Measurements from ENCODE around the gene DDTL. TPM values are rescaled to one million over a fixed set of nuclear protein-coding genes. Genes with fewer than 3 reads are reported as not detected.

The DDTL gene
- total RNA-seq, 2 donors from 2014 or later, result 2.4 to 3.5 TPM

Other genes starting within 250 kb of the DDTL start
- 1 to 10 TPM; 1.8 to 1.9 TPM for gene ZNF70, start 215.8 kb upstream of the DDTL start, total RNA-seq
- gene VPREB3, start 212.5 kb upstream of the DDTL start, total RNA-seq, result 1 to 10 TPM in 1 of 2 donors, not detected in 1; 4.4 TPM
- under 1 TPM; 0.30 to 0.81 TPM for gene C22orf15, start 203.9 kb upstream of the DDTL start, total RNA-seq
- gene CHCHD10, start 198.9 kb upstream of the DDTL start, total RNA-seq, result 10 to 100 TPM; 31.6 to 44.0 TPM
- gene MMP11, start 194.0 kb upstream of the DDTL start, total RNA-seq, result 1 to 10 TPM in 1 of 2 donors, under 1 TPM in 1; 0.76 to 1.2 TPM
- 10 to 100 TPM; 45.0 to 53.6 TPM for gene SMARCB1, start 179.9 kb upstream of the DDTL start, total RNA-seq
- 1 to 10 TPM; 2.7 to 3.6 TPM for gene DERL3, start 127.9 kb upstream of the DDTL start, total RNA-seq
- 10 to 100 TPM in 1 of 2 donors, 1 to 10 TPM in 1; 9.8 to 11.9 TPM for gene SLC2A11, start 109.0 kb upstream of the DDTL start, total RNA-seq
- 100 to 1,000 TPM; 219 to 223 TPM for gene MIF, start 72.5 kb upstream of the DDTL start, total RNA-seq
- gene GSTT2B, start 5.7 kb upstream of the DDTL start, total RNA-seq, result not detected
- gene DDT, start 7.6 kb downstream of the DDTL start, total RNA-seq, result 10 to 100 TPM; 69.4 to 74.2 TPM
- not detected for gene GSTT2, start 13.2 kb downstream of the DDTL start, total RNA-seq
- gene GSTT4, start 38.6 kb downstream of the DDTL start, total RNA-seq, result not detected
- 100 to 1,000 TPM; 112 to 126 TPM for gene CABIN1, start 44.4 kb downstream of the DDTL start, total RNA-seq
- 1 to 10 TPM in 1 of 2 donors, under 1 TPM in 1; 0.80 to 1.1 TPM for gene SUSD2, start 214.6 kb downstream of the DDTL start, total RNA-seq